ENCODE data around the gene CSK. TPM values are rescaled to one million over a fixed set of nuclear protein-coding genes. Genes with fewer than 3 reads are reported as not detected.

The CSK gene
- total RNA-seq, 4 donors from 2014 or later = 59.7 to 176 (median 73.4) TPM

DNA sequence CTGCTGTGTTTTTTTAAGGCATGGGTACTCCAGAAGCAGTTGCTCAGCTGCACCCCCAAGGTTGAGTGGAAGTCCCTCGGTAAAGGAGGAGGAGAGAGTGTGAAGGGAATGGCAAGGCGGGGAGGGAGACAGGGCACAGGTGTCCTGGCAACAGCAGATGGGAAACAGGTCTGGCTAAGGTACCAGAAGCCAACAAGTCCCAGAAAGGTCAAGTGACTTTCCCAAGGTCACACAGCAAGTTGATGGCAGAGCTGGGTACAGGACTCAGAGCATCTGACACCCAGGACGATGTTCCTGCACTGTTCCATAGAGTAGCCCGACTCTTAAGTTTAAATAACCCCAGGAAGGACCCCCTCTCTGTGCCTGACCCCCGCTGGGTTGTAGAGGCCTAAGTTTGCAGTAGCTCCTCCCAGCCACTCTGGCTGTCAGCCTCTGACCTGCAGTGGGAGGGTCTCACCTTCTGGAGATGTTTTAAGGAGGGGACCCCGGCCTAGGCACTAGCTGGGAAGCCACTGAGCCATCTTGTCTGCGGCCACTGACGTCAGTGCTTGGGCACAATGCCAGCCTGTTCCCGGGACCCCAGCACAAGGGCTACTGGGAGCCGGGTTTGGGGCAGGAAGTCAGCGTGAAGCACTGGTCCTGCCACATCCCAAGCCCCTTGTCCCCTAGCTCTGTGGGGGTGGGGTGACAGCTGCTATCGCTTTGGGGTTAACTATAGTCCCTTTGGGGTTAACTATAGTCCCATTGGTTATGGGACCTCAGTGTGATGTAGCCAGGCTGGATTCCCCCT is 10.5 kb downstream of the CSK start:
- Histone ChIP-seq H3K36me3 (no peaks in the 10 kb centered on the region), H3K4me1 (peaks cover 38 to 64% (median 48%) of the 10 kb centered on the region in 4 donors), H3K9me3 (no peaks in the 10 kb centered on the region), H3K4me3 (no peak overlapping the region), H3K27me3 (no peaks in the 10 kb centered on the region), H3K27ac (peak overlapping the region in 2 of 4 donors; percentile 20 to 27)
- WGBS, 2 donors (ENCODE audit: low coverage in 1 of 2) = 55 to 100% methylated on average over 2 to 12 of the region's 12 CpGs
- no peak for TF ChIP-seq POLR2A (IDR thresholded peaks at IDR 0.05)
- no peak for TF ChIP-seq POLR2AphosphoS5 (IDR thresholded peaks at IDR 0.05)
- TF ChIP-seq, protein P1, sequence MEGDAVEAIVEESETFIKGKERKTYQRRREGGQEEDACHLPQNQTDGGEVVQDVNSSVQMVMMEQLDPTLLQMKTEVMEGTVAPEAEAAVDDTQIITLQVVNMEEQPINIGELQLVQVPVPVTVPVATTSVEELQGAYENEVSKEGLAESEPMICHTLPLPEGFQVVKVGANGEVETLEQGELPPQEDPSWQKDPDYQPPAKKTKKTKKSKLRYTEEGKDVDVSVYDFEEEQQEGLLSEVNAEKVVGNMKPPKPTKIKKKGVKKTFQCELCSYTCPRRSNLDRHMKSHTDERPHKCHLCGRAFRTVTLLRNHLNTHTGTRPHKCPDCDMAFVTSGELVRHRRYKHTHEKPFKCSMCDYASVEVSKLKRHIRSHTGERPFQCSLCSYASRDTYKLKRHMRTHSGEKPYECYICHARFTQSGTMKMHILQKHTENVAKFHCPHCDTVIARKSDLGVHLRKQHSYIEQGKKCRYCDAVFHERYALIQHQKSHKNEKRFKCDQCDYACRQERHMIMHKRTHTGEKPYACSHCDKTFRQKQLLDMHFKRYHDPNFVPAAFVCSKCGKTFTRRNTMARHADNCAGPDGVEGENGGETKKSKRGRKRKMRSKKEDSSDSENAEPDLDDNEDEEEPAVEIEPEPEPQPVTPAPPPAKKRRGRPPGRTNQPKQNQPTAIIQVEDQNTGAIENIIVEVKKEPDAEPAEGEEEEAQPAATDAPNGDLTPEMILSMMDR (IDR thresholded peaks at IDR 0.05) = no peak
- TF ChIP-seq EP300 (IDR thresholded peaks at IDR 0.05; ENCODE audit: low read depth) = no peak
- DNase-seq = no peak
- in situ Hi-C loops (cut with MboI; ENCODE audit: low pct_ligation_motif_present in 1 of 4, low pct_unique_long_range_greater_than_20kb in 1 of 4, low sequenced_read_pairs in 3 of 4) (no loop called here), intact Hi-C loops (cut with DNase I; ENCODE audit: low total_unique reads) (no loop called here)

- in situ Hi-C loops (cut with MboI; ENCODE audit: low pct_ligation_motif_present in 1 of 4, low pct_unique_long_range_greater_than_20kb in 1 of 4, low sequenced_read_pairs in 3 of 4) = no loop called here
- H3K36me3 ChIP-seq = no peaks in the 10 kb centered on the region
Measured at GRCh38 chr15:74793135-74794028, 11.5 kb downstream of the CSK start.

GRCh38 chr15:74794248-74794969 is 12.5 kb downstream of the CSK start:
- peaks cover 22 to 64% (median 35%) of the 10 kb centered on the region in 4 donors for H3K4me1 ChIP-seq
- no peak overlapping the region for H3K4me3 ChIP-seq
- WGBS, 2 donors (ENCODE audit: low coverage in 1 of 2) = 78% methylated on average over 6 of the region's 9 CpGs; no CpG with 5 or more reads in 1 of the 2 donors
- TF ChIP-seq, protein P1 (IDR thresholded peaks at IDR 0.05) = no peak
- TF ChIP-seq EP300 (IDR thresholded peaks at IDR 0.05; ENCODE audit: low read depth) (no peak), POLR2AphosphoS5 (IDR thresholded peaks at IDR 0.05) (no peak), POLR2A (IDR thresholded peaks at IDR 0.05) (no peak)
- DNase-seq = no peak
- in situ Hi-C loops (cut with MboI; ENCODE audit: low pct_ligation_motif_present in 1 of 4, low pct_unique_long_range_greater_than_20kb in 1 of 4, low sequenced_read_pairs in 3 of 4) (no loop called here), intact Hi-C loops (cut with DNase I; ENCODE audit: low total_unique reads) (no loop called here)
- no peaks in the 10 kb centered on the region for H3K36me3 ChIP-seq
- no peak overlapping the region for H3K27ac ChIP-seq
- no peaks in the 10 kb centered on the region for H3K27me3 ChIP-seq
- H3K9me3 ChIP-seq = no peaks in the 10 kb centered on the region

More at GRCh38 chr15:74793135-74794028, 11.5 kb downstream of the CSK start:
- peak; percentile 59 for DNase-seq
- Histone ChIP-seq H3K4me3 (no peak overlapping the region), H3K27ac (peak overlapping the region in 2 of 4 donors; percentile 20 to 28), H3K9me3 (no peaks in the 10 kb centered on the region), H3K27me3 (no peaks in the 10 kb centered on the region), H3K4me1 (peaks cover 32 to 64% (median 43%) of the 10 kb centered on the region in 4 donors)
- intact Hi-C loops (cut with DNase I; ENCODE audit: low total_unique reads) = no loop called here
- WGBS, 2 donors (ENCODE audit: low coverage in 1 of 2) = 65 to 76% methylated on average over 4 to 12 of the region's 12 CpGs
- TF ChIP-seq POLR2AphosphoS5 (IDR thresholded peaks at IDR 0.05) = no peak
- TF ChIP-seq POLR2A (IDR thresholded peaks at IDR 0.05) = no peak
- TF ChIP-seq, protein P1 (IDR thresholded peaks at IDR 0.05) = peak in 2 of 5 experiments; percentile 13 to 14

Measured in transverse colon (tissue), 4 donors.